ENCODE results near the gene CLIC5.
A peak's percentile ranks its signal among the peaks of the same experiment; 100 is the strongest.
"Not testable (repeated sequence)": the region's sequence is repeated elsewhere in the genome, so short reads cannot be mapped to it uniquely, and the experiment has no call there.

CLIC5 gene

GRCh38 chr6:45946352-45946751 is 69.3 kb downstream of the CLIC5 start:
- H3K4me3 ChIP-seq (ENCODE audit: low read length in 2 of 2), result no peak overlapping the region
- no peak overlapping the region for H3K9ac ChIP-seq (ENCODE audit: low read depth in 1 of 2, low read length in 2 of 2)
- H3K27me3 ChIP-seq (ENCODE audit: control insufficient read depth in 2 of 2, insufficient read depth in 2 of 2, low read length in 2 of 2), result no peaks in the 10 kb centered on the region
- H3K4me1 ChIP-seq (ENCODE audit: control insufficient read depth in 2 of 2, insufficient read depth in 2 of 2, low read length in 2 of 2), result peaks cover 9 to 11% of the 10 kb centered on the region in 2 donors
- no peak overlapping the region for H3K27ac ChIP-seq (ENCODE audit: low read depth in 2 of 2, low read length in 2 of 2)
- peaks cover 10 to 26% of the 10 kb centered on the region in 2 donors for H3K36me3 ChIP-seq (ENCODE audit: control insufficient read depth in 2 of 2, insufficient read depth in 2 of 2, low read length in 2 of 2)
- no peaks in the 10 kb centered on the region for H3K9me3 ChIP-seq (ENCODE audit: control insufficient read depth in 2 of 2, low read length in 2 of 2)

- Histone ChIP-seq H3K9ac (ENCODE audit: low read depth in 1 of 2, low read length in 2 of 2) (no peak overlapping the region), H3K27ac (ENCODE audit: low read depth in 2 of 2, low read length in 2 of 2) (no peak overlapping the region)
Measured at GRCh38 chr6:45942953-45943352, 72.7 kb downstream of the CLIC5 start.

DNA sequence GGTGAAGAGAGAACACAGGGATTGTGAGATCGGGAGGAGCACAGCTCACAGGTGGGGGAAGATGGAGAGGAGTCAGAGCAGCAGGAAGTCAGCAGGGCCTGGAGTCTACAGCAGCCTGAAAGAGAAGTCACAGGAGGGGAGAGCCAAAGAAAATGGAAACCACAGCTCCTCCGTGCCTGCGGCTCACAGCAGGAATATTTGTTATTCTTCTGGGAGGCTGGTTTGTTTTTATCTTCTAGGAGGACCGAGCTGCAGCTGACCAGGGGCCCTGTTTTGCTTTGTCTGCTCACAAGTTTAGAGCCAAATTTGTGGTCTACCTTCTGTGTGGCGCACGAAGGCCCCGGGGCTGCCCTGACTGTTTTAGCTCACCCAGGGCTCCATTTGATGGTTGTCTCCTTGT is 81.8 kb downstream of the CLIC5 start:
- H3K27ac ChIP-seq (ENCODE audit: low read depth in 2 of 2, low read length in 2 of 2), result no peak overlapping the region
- no peak overlapping the region for H3K9ac ChIP-seq (ENCODE audit: low read depth in 1 of 2, low read length in 2 of 2)
- H3K4me1 ChIP-seq (ENCODE audit: control insufficient read depth in 2 of 2, insufficient read depth in 2 of 2, low read length in 2 of 2), result peaks cover 0 to 9% of the 10 kb centered on the region in 2 donors
- H3K9me3 ChIP-seq (ENCODE audit: control insufficient read depth in 2 of 2, low read length in 2 of 2), result no peaks in the 10 kb centered on the region
- peaks cover 12 to 15% of the 10 kb centered on the region in 2 donors for H3K36me3 ChIP-seq (ENCODE audit: control insufficient read depth in 2 of 2, insufficient read depth in 2 of 2, low read length in 2 of 2)
- H3K27me3 ChIP-seq (ENCODE audit: control insufficient read depth in 2 of 2, insufficient read depth in 2 of 2, low read length in 2 of 2), result no peaks in the 10 kb centered on the region
- no peak overlapping the region for H3K4me3 ChIP-seq (ENCODE audit: low read length in 2 of 2)

More at GRCh38 chr6:45942953-45943352, 72.7 kb downstream of the CLIC5 start:
- Histone ChIP-seq H3K9me3 (ENCODE audit: control insufficient read depth in 2 of 2, low read length in 2 of 2) (no peaks in the 10 kb centered on the region), H3K36me3 (ENCODE audit: control insufficient read depth in 2 of 2, insufficient read depth in 2 of 2, low read length in 2 of 2) (peaks cover 17 to 33% of the 10 kb centered on the region in 2 donors), H3K27me3 (ENCODE audit: control insufficient read depth in 2 of 2, insufficient read depth in 2 of 2, low read length in 2 of 2) (no peaks in the 10 kb centered on the region), H3K4me3 (ENCODE audit: low read length in 2 of 2) (no peak overlapping the region), H3K4me1 (ENCODE audit: control insufficient read depth in 2 of 2, insufficient read depth in 2 of 2, low read length in 2 of 2) (no peaks in the 10 kb centered on the region)

DNA sequence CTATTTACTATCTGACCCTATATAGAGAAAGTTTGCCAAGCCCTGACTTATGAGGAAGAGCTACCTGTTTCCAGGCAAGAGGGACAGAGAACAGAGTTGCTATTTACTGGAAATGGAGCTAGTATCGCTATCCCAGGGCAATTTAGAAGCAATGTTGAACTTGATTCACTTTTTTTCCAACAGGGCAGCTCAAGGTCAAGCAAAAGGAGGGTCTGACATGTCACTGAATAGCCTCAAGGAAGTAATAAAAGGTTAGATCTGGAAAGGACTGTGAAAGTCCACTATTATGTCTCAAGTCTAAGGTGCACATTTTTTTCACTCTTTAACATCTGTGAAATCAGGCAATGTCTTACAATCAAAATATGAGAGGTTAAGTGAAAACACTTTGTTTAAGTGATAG is 84.4 kb downstream of the CLIC5 start:
- Histone ChIP-seq H3K9ac (ENCODE audit: low read depth in 1 of 2, low read length in 2 of 2) (no peak overlapping the region), H3K27ac (ENCODE audit: low read depth in 2 of 2, low read length in 2 of 2) (peak overlapping the region in 1 of 2 donors; percentile 59), H3K4me1 (ENCODE audit: control insufficient read depth in 2 of 2, insufficient read depth in 2 of 2, low read length in 2 of 2) (peaks cover 0 to 9% of the 10 kb centered on the region in 2 donors), H3K36me3 (ENCODE audit: control insufficient read depth in 2 of 2, insufficient read depth in 2 of 2, low read length in 2 of 2) (peaks cover 6 to 8% of the 10 kb centered on the region in 2 donors), H3K9me3 (ENCODE audit: control insufficient read depth in 2 of 2, low read length in 2 of 2) (no peaks in the 10 kb centered on the region), H3K27me3 (ENCODE audit: control insufficient read depth in 2 of 2, insufficient read depth in 2 of 2, low read length in 2 of 2) (no peaks in the 10 kb centered on the region), H3K4me3 (ENCODE audit: low read length in 2 of 2) (no peak overlapping the region)

DNA sequence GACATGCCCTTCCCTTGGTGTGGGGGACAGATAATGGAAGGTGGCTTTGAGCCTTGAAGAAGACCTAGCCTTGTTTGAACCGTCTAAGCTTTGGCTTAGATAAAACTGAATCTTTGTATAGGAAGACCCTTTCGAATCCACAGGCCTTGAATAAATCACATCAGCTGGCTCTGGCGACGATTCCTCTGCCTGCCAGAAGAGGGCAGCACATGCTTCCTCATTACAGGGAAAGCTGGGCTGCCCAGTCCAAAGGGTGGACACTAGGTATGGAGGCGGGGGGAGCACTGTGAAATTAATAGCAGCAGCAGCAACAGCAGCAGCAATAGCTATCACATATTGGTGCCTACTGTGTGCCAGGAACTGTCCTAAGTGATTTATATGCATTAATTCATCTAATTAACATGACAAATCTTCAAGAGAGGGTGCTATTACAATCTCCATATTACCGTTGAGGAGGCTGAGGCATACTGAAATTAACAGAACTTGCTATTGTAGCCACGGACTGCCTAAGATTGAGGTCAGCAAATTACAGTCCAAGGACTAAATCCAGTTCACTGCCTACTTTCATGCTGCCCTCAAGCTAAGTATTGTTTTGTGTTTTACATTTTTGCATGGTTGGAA is 85.1 kb downstream of the CLIC5 start:
- peaks cover 0 to 9% of the 10 kb centered on the region in 2 donors for H3K4me1 ChIP-seq (ENCODE audit: control insufficient read depth in 2 of 2, insufficient read depth in 2 of 2, low read length in 2 of 2)
- H3K9ac ChIP-seq (ENCODE audit: low read depth in 1 of 2, low read length in 2 of 2), result no peak overlapping the region
- H3K36me3 ChIP-seq (ENCODE audit: control insufficient read depth in 2 of 2, insufficient read depth in 2 of 2, low read length in 2 of 2), result peaks cover 6 to 8% of the 10 kb centered on the region in 2 donors
- H3K9me3 ChIP-seq (ENCODE audit: control insufficient read depth in 2 of 2, low read length in 2 of 2), result no peaks in the 10 kb centered on the region
- peak overlapping the region; percentile 12 to 59 for H3K27ac ChIP-seq (ENCODE audit: low read depth in 2 of 2, low read length in 2 of 2)
- H3K27me3 ChIP-seq (ENCODE audit: control insufficient read depth in 2 of 2, insufficient read depth in 2 of 2, low read length in 2 of 2), result no peaks in the 10 kb centered on the region
- H3K4me3 ChIP-seq (ENCODE audit: low read length in 2 of 2), result no peak overlapping the region

DNA sequence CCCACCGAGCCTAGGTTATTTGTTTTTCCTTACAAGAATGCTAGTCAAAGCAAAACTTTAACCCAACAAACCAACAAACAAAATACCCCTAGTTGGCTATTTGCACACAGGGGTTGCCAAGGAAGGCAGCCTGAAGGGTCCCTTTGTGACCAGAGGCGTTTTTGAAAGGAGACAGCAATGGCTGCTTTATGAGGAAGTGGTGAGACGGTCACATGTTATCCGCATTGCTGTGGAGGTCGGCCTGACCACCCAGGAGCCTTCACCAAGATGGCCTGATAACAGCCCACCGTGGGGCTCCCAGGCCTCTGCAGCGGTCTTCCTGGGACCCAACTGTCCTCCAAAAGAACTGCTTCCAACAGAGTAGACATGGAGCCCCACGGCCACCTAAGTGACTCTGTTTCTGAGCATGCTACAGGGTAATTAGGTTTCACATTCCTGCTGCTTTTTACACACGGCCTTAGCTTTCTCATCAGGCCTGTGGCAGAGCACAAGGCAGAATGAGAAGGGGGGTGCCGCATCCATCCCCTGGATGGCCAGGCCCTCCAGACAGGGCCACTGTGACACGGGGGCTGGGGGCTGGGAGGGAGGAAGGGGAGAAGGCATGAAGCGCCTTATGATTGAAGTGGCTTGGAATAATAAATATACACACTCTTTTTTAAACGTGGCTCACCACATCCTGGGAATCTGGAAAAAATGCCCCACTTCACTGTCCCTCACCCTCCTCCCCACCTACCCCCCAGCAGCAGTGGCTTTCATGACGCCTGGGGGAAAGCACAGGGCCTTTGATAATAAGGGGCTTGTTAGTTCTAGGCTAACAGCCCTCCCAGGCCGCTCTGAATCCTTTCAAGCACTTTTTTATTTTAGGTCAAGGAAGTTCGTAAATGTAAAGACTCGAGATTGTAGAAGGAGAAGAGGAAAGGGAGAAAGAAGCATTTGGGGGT is 86.0 kb downstream of the CLIC5 start:
- Histone ChIP-seq H3K36me3 (ENCODE audit: control insufficient read depth in 2 of 2, insufficient read depth in 2 of 2, low read length in 2 of 2) (peaks cover 6 to 8% of the 10 kb centered on the region in 2 donors), H3K9ac (ENCODE audit: low read depth in 1 of 2, low read length in 2 of 2) (no peak overlapping the region), H3K27ac (ENCODE audit: low read depth in 2 of 2, low read length in 2 of 2) (no peak overlapping the region)

DNA sequence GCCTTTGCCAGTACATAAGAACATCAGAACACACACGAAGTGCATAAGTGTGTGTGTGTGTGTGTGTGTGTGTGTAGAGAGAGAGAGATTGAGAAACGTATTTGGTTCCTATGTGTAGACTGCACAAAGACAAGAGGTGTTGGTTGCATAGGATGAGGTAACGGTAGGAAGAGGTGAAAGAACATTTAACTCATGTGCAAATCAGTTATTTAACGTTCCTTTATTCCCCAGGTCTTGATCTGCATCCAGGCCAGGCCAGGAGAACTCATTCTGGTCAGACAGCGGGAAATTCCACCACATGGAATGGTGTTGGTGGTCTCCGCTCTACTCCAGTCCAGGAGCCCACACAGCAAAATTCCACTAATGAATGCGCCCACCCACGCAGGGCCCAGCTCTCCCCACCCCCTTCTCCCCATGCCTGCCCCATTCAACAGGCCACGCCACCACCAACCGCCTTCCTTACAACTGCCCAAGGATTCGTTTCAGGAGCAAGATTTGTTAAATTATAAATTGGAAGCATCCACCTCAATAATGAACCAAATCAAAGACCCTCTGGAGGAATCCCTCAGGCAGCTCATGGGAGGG is 86.8 kb downstream of the CLIC5 start:
- H3K36me3 ChIP-seq (ENCODE audit: control insufficient read depth in 2 of 2, insufficient read depth in 2 of 2, low read length in 2 of 2), result peaks cover 5 to 6% of the 10 kb centered on the region in 2 donors

More for the DNA sequence above, 86.0 kb downstream of the CLIC5 start:
- no peak overlapping the region for H3K4me3 ChIP-seq (ENCODE audit: low read length in 2 of 2)
- H3K9me3 ChIP-seq (ENCODE audit: control insufficient read depth in 2 of 2, low read length in 2 of 2), result no peaks in the 10 kb centered on the region
- no peaks in the 10 kb centered on the region for H3K27me3 ChIP-seq (ENCODE audit: control insufficient read depth in 2 of 2, insufficient read depth in 2 of 2, low read length in 2 of 2)
- peaks cover 0 to 9% of the 10 kb centered on the region in 2 donors for H3K4me1 ChIP-seq (ENCODE audit: control insufficient read depth in 2 of 2, insufficient read depth in 2 of 2, low read length in 2 of 2)

GRCh38 chr6:45927421-45928320 is 88.0 kb downstream of the CLIC5 start:
- Histone ChIP-seq H3K4me3 (ENCODE audit: low read length in 2 of 2) (no peak overlapping the region), H3K27ac (ENCODE audit: low read depth in 2 of 2, low read length in 2 of 2) (no peak overlapping the region), H3K27me3 (ENCODE audit: control insufficient read depth in 2 of 2, insufficient read depth in 2 of 2, low read length in 2 of 2) (no peaks in the 10 kb centered on the region), H3K36me3 (ENCODE audit: control insufficient read depth in 2 of 2, insufficient read depth in 2 of 2, low read length in 2 of 2) (peaks cover 0 to under 1% of the 10 kb centered on the region in 2 donors), H3K4me1 (ENCODE audit: control insufficient read depth in 2 of 2, insufficient read depth in 2 of 2, low read length in 2 of 2) (peaks cover 4 to 9% of the 10 kb centered on the region in 2 donors), H3K9me3 (ENCODE audit: control insufficient read depth in 2 of 2, low read length in 2 of 2) (no peaks in the 10 kb centered on the region), H3K9ac (ENCODE audit: low read depth in 1 of 2, low read length in 2 of 2) (no peak overlapping the region)

More for the DNA sequence above, 86.8 kb downstream of the CLIC5 start:
- Histone ChIP-seq H3K27ac (ENCODE audit: low read depth in 2 of 2, low read length in 2 of 2) (no peak overlapping the region), H3K27me3 (ENCODE audit: control insufficient read depth in 2 of 2, insufficient read depth in 2 of 2, low read length in 2 of 2) (no peaks in the 10 kb centered on the region), H3K9me3 (ENCODE audit: control insufficient read depth in 2 of 2, low read length in 2 of 2) (no peaks in the 10 kb centered on the region), H3K4me1 (ENCODE audit: control insufficient read depth in 2 of 2, insufficient read depth in 2 of 2, low read length in 2 of 2) (peaks cover 0 to 9% of the 10 kb centered on the region in 2 donors), H3K9ac (ENCODE audit: low read depth in 1 of 2, low read length in 2 of 2) (no peak overlapping the region), H3K4me3 (ENCODE audit: low read length in 2 of 2) (no peak overlapping the region)

- not testable (repeated sequence) for H3K27me3 ChIP-seq (ENCODE audit: control insufficient read depth in 2 of 2, insufficient read depth in 2 of 2, low read length in 2 of 2); H3K4me3 ChIP-seq (ENCODE audit: low read length in 2 of 2); H3K9ac ChIP-seq (ENCODE audit: low read depth in 1 of 2, low read length in 2 of 2); H3K36me3 ChIP-seq (ENCODE audit: control insufficient read depth in 2 of 2, insufficient read depth in 2 of 2, low read length in 2 of 2); H3K9me3 ChIP-seq (ENCODE audit: control insufficient read depth in 2 of 2, low read length in 2 of 2); H3K4me1 ChIP-seq (ENCODE audit: control insufficient read depth in 2 of 2, insufficient read depth in 2 of 2, low read length in 2 of 2); H3K27ac ChIP-seq (ENCODE audit: low read depth in 2 of 2, low read length in 2 of 2)
Measured at GRCh38 chr6:45926423-45926822, 89.2 kb downstream of the CLIC5 start.

Data from mucosa of rectum (tissue), 2 donors.